GM18870 (cell line): ENCODE results near the gene DPYD.

ENCODE experiments used
- ATAC-seq: cut with Tn5 transposase; IDR thresholded peaks from one replicate; pipeline ENCODE4 v1.9.1; 2021; ENCODE audit warnings: moderate library complexity; ENCODE audit not compliant: unreplicated experiment

Gene DPYD

GRCh38 chr1:97726386-97726785, 194.4 kb downstream of the DPYD start:
- no peak for ATAC-seq

- ATAC-seq: no peak
Measured at GRCh38 chr1:97721221-97721620, 199.6 kb downstream of the DPYD start.

GRCh38 chr1:97712980-97713379, 207.9 kb downstream of the DPYD start:
- ATAC-seq: no peak

GRCh38 chr1:97711858-97712257, 209.0 kb downstream of the DPYD start:
- no peak for ATAC-seq

GRCh38 chr1:97693601-97694000, 227.2 kb downstream of the DPYD start:
- no peak for ATAC-seq

GRCh38 chr1:97691325-97691724, 229.5 kb downstream of the DPYD start:
- no peak for ATAC-seq

GRCh38 chr1:97685360-97685759, 235.5 kb downstream of the DPYD start:
- no peak for ATAC-seq

GRCh38 chr1:97680894-97681293, 239.9 kb downstream of the DPYD start:
- ATAC-seq: no peak

GRCh38 chr1:97680470-97680869, 240.4 kb downstream of the DPYD start:
- no peak for ATAC-seq

- ATAC-seq: no peak
Measured at GRCh38 chr1:97677702-97678101, 243.1 kb downstream of the DPYD start.

GRCh38 chr1:97674517-97674916, 246.3 kb downstream of the DPYD start:
- no peak for ATAC-seq

- no peak for ATAC-seq
Measured at GRCh38 chr1:97668945-97669344, 251.9 kb downstream of the DPYD start.

GRCh38 chr1:97660431-97661105, 260.3 kb downstream of the DPYD start:
- ATAC-seq: no peak

- ATAC-seq: no peak
Measured at GRCh38 chr1:97654876-97655585, 265.8 kb downstream of the DPYD start.

GRCh38 chr1:97651250-97651649, 269.6 kb downstream of the DPYD start:
- ATAC-seq: no peak

- no peak for ATAC-seq
Measured at GRCh38 chr1:97649591-97649990, 271.2 kb downstream of the DPYD start.

GRCh38 chr1:97647776-97648175, 273.1 kb downstream of the DPYD start:
- ATAC-seq: no peak

- ATAC-seq: no peak
Measured at GRCh38 chr1:97646071-97646470, 274.8 kb downstream of the DPYD start.

- no peak for ATAC-seq
Measured at GRCh38 chr1:97640677-97641076, 280.2 kb downstream of the DPYD start.

GRCh38 chr1:97636941-97637340, 283.9 kb downstream of the DPYD start:
- ATAC-seq: no peak

- no peak for ATAC-seq
Measured at GRCh38 chr1:97634758-97635157, 286.1 kb downstream of the DPYD start.

- ATAC-seq: no peak
Measured at GRCh38 chr1:97632776-97633175, 288.1 kb downstream of the DPYD start.

- no peak for ATAC-seq
Measured at GRCh38 chr1:97632075-97632474, 288.8 kb downstream of the DPYD start.
